GM19351 (cell line): ENCODE data around the gene GANAB.
"Not testable (repeated sequence)": the region's sequence is repeated elsewhere in the genome, so short reads cannot be mapped to it uniquely, and the experiment has no call there.

Experiments used
- ATAC-seq: cut with Tn5 transposase; IDR thresholded peaks from one replicate; pipeline ENCODE4 v1.9.1; 2021; ENCODE audit warnings: mild to moderate bottlenecking, moderate library complexity; ENCODE audit not compliant: unreplicated experiment

GANAB gene

DNA sequence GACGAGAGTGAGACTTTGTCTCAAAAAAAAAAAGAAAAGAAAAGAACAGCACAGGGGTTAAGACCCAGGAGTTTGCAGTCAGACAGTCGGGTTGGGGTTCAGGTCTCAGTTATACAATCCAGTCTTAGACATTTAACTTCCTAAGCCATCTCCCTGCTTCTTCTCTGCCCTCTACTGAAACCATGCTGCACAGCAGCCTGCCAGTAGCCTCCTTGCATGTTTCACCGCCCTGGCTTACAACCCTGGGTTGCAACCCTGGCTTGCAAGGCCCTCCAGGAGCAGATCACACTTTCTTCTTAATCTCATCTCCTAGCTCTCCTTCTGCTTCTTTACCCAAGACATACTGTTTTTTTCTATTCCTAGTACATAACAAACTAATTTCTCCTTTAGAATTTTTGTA lies 18.7 kb downstream of the GANAB start:
- no peak for ATAC-seq

DNA sequence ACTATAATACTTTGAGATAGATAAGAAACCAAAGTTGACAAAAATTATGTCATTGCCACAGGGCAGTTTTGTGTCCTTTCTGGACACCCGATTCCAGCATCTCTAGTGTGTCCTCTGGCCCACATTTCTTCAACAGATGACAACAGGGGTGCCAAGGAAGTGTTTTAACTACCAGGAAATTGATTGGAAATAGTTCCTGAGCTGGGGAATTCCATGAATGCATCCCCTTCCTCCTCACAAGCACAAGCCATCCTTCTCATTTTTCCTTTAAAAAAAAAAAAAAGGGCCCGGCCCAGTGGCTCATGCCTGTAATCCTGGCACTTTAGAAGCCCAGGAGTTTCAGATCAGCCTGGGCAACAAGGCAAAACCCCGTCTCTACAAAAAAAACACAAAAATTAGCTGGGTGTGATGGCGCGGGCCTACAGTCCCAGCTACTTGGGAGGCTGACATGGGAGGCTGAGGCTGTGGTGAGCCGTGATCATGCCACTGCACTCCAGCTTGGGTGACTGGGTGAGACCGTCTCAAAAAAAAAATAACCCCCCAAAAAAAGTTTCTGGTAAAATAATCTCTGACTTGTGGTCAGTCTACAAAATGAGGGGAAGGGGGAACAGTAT lies 23.8 kb downstream of the GANAB start:
- no peak for ATAC-seq

DNA sequence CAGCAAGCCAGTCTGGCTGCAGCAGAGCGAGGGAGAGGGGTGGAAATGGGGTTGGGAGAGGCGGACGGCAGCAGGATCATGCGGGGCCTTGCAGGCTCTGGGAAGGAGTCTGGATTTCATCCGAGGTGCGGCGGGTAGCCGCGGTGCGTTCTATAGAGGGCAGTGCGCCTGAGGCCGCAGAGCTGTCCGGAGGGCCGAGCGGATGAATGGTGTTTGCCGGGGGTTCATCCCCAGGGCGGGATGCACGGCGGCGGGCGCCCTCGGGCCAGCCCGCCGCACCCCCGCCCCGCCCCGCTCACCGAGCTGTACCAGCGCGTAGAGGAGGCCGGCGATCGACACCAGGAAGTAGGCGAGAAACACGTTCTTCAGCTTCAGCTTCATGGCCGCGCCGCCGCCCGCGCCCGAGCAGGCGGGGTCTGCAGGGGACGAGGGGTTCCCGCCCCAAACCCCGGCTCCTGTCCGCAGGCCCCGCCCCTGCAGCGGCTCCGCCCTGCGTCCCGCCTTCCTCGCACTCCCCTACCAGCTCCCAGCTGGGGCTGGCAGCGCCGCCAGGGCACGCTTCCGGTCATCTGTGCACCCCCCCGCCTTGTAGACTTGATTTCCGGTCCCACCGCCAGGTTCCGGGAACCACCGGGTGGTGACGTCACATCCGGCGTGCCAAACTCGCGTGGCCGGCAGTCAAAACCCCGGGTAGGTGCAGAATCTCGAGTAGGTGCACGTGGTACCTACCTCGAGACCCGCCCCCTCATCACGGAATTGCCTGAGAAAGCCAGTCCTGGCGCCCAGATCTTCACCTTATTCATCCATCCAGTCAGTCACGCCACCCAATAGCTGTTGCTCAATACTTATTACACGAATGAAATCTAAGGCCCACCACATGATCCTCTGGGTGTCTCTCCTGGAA lies 24.6 kb downstream of the GANAB start, which contains the start of gene B3GAT3:
Gene B3GAT3, minus strand, starts transcription at position 420 of the 904 bp plus-strand sequence. Its CDS starts 39 bp downstream, at position 381.
- peak; percentile 95 for ATAC-seq

GRCh38 chr11:62621027-62621566 lies 25.3 kb downstream of the GANAB start:
- no peak for ATAC-seq

- ATAC-seq = not testable (repeated sequence)
Measured at GRCh38 chr11:62616957-62617356, 29.5 kb downstream of the GANAB start.

DNA sequence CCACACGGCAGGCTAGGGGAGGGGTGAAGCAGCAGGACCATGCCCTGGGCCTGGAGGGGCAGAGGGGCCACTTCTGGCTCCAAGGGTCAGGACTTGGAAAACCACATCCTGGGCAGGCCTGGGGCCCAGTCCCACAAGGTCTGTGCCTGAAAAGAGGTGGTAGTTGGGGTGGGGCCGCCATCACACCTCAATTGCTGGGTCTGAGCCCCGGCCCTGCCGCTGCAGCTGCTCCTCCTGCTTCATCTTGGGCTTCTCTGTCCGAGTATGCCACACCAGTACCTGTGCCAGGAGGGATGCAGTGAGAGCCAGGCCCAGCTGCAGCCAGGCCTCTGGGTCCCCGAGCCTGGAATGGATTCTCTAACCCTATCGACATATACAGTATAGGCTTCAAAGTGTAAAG lies 30.9 kb downstream of the GANAB start:
- ATAC-seq = no peak

- no peak for ATAC-seq
Measured at GRCh38 chr11:62614275-62614674, 32.1 kb downstream of the GANAB start.

DNA sequence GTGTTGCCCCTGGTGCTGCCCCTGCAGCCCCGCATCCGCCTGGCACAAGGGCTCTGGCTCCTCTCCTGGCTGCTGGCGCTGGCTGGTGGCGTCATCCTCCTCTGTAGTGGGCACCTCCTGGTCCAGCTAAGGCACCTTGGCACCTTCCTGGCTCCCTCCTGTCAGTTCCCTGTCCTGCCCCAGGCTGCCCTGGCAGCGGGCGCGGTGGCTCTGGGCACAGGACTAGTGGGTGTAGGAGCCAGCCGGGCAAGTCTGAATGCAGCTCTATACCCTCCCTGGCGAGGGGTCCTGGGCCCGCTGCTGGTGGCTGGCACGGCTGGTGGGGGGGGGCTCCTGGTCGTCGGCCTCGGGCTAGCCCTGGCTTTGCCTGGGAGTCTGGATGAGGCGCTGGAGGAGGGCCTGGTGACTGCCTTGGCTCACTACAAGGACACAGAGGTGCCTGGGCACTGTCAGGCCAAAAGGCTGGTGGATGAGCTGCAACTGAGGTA lies 33.1 kb downstream of the GANAB start:
- ATAC-seq = no peak

DNA sequence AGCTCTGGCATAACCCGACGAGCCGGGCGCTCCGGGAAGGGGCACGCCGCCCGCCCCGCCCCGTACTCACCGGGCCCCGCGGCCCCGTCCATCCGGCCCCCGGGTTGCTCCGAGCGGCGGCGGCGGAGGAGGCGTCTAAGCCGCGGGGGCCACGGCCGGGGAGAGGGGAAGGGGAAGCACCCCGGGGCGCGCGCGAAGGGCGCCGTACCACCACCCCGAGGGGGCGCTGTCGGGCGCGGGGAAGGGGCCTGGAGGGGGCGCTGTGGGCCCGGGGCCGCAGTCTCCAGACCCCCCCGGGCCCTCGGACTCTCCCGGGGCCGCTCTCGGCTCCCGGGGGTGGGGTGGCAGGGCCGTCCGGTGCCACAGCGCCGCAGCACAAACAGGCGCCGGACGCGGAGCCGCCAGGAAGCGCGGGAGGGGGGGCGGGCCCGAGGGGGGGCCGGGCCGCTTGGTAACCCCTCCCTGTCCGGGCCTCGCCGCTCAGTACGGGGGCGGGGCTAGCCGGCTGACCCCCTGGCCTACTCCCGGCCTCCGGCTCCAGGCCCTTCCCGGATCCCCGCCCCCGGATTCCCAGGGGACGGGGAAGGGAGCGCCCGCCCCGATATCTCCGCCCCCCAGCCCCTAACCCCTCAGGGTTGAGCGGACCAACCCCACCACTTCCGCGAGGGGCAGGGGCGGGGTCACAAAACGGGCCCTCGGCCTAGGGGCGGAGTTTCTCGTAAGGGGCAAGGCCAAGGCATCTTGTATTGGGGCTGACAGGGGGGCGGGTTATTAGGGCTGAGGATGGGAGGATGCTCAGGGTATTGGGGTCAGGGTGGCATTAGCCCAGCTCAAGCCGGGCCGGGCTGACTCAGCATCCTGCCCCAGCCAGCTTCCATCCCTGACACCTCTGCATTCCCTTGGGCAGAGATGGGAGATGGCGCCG lies 33.8 kb downstream of the GANAB start, which contains the start of the genes EML3 and ROM1:
Gene EML3, minus strand, starts transcription at position 410 of the 925 bp plus-strand sequence. Its CDS starts 318 bp downstream, at position 92.
Gene ROM1, plus strand, starts transcription at position 892 of the 925 bp plus-strand sequence. Its CDS starts 25 bp downstream, at position 917.
- ATAC-seq = peak; percentile 63

DNA sequence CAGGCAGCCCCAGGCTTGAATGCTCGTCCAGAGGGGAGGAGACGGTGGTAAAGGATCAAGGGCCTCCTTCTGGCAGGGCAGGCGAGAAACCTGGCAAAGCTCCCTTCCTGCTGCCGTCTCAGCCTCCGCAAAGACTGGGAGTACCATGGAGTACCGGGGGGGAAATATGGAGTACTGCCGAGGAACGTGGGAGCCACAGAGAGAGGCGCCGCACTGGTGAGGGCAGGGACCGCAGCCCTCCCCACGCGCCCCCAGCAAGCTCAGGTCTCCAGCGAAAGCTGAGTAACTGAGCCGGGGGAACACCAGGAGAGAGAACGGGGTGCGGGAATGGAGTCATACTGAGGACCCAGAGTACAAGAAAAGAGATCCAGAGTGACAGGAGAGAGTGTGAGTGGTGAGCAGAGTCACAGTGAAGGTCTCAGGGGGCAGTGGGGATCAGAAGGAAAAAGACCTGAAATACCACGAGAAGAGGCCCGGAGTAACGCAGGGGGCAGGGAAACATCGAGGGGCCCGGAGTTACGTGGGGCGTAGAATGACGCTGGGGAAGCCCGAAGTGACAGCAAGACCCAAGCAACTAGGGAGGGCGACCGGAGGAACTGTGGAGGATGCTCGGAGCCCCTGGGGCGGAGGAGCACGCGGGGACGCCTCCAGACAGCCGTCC lies 34.6 kb downstream of the GANAB start:
- peak; percentile 38 for ATAC-seq

DNA sequence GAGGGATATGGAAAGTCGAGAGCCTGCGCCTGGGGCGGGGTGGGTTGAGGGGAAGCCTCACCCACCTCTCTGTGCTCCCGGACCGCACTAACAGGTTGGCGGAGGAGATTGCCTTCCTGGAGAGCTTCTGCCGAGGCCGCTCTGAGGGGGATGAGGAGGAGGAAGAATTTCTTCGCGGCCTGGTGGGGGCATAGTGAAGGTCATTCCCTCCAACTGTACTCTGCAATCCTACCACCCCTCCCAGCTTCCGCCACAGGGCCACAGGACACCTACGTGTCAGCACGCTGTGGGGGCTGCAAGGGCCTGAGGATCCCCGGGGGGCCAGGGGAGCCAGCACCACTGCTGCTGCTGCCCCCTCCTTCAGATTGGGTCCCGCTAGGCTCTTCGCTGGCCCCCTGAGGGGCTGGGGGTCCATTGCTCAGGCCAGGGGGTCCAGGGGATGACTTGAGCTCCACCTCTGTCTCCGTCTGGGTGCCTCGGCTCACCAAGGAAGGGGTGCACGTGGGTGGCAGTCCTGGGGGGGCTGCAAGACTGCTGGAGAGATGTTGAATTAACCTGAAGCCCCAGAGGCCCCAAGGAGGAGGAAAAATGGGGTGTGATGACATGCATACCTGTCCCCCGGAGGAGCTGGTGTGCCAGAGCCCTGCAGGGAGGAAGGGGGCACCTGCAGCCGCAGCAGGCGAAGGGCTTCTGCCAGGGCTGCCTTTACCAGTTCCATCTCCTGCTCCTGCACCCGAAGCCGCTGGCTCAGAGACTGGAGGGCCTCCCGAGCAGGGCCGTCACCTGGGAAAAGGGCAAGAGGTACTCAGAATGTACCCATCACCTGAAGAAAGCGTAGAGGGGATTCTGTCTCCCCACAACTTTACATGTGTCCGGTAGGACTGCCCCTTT lies 35.4 kb downstream of the GANAB start:
- ATAC-seq = no peak

DNA sequence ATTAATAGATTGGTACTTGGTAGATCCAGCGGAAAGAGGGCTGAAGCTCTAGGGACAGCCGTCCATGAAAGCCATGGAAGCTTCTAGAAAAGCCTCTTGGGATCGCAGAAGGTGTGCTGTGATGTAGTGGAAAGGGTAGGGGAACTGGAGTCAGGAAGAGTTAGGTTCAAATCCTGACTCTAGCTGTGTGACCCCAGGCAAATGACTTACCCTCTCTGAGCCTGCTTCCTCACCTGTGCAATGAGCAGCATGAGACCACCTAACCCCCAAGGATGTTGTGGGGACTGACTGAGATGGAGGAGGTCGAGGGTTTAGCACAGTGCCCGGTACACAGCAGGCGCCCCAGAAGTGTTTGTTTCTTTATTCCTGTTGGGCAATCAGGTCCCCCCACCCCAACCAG lies 36.0 kb downstream of the GANAB start:
- no peak for ATAC-seq

DNA sequence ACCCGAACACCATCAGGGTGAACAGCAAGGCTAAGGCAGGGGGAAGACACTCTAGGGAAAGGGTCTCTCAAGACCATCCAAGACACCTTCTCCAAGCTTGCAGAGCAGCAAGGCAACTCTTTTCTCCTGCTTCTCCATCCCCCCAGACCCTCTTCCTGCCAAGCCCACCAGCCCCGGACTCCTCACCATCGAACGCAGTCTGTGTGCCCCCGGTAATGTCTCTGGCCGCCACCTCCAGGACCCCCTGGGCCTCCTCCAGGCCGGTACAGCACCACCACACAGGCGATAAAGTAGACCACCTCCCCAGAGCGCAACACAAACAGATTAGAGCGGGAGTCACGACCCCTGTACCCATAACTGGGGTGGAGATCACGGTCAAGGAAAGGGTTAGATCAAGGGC lies 37.6 kb downstream of the GANAB start:
- no peak for ATAC-seq

- ATAC-seq = no peak
Measured at GRCh38 chr11:62607714-62608113, 38.7 kb downstream of the GANAB start.

GRCh38 chr11:62605902-62606301 lies 40.5 kb downstream of the GANAB start:
- ATAC-seq = no peak

- no peak for ATAC-seq
Measured at GRCh38 chr11:62605467-62605866, 40.9 kb downstream of the GANAB start.

GRCh38 chr11:62604460-62605120 lies 41.8 kb downstream of the GANAB start:
- no peak for ATAC-seq

DNA sequence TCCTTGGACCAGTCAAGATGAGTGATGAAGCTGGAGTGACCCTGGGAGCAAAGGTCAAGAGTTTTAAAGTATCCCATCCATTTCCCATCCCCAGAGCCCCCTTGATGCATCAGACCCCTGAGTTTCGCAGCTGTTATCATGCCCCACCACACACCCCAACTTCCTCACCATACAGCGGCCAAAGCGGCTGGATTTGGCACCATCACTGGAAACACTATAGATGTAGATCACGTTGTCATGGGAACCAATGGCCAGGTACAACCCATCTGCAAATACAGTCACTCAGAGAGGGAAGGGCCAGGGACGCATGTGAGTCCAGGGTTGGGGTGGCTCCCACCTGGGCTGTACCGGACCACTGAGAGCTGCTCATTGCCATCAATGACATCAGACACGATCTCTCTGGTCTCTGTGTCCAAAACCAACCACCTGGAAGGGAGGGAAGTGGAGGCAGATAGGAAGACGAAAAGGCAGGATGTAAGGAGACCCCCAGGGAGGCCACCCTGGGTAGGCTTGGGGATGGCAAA lies 42.6 kb downstream of the GANAB start:
- ATAC-seq = no peak
